GM21381 (cell line): ENCODE results near the gene GAP43.
"Not testable (repeated sequence)": the region's sequence is repeated elsewhere in the genome, so short reads cannot be mapped to it uniquely, and the experiment has no call there.

Experiments used
- ATAC-seq: cut with Tn5 transposase; IDR thresholded peaks from one replicate; pipeline ENCODE4 v1.9.1; 2021; ENCODE audit warnings: mild to moderate bottlenecking, moderate library complexity; ENCODE audit not compliant: unreplicated experiment

Gene GAP43

DNA sequence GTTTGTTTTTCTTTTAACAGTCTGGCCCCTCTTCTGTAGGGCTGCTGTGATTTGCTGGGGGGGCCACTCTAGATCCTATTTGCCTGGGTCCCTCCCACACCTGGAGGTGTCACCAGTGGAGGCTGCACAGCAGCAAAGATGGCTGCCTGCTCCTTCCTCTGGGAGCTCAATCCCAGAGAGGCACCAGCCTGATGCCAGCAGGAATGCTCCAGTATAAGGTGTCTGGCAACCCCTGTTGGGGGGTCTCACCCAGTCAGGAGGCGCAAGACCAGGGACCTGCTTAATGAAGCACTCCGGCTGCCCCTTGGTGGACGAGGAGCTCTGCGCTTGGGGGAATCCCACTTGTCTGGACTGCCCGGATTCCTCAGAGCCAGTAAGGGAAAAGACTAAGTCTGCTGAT lies 118.3 kb downstream of the GAP43 start:
- ATAC-seq, result no peak

GRCh38 chr3:115744516-115744915 lies 121.2 kb downstream of the GAP43 start:
- not testable (repeated sequence) for ATAC-seq

- ATAC-seq, result not testable (repeated sequence)
Measured at GRCh38 chr3:115752978-115753377, 129.7 kb downstream of the GAP43 start.

DNA sequence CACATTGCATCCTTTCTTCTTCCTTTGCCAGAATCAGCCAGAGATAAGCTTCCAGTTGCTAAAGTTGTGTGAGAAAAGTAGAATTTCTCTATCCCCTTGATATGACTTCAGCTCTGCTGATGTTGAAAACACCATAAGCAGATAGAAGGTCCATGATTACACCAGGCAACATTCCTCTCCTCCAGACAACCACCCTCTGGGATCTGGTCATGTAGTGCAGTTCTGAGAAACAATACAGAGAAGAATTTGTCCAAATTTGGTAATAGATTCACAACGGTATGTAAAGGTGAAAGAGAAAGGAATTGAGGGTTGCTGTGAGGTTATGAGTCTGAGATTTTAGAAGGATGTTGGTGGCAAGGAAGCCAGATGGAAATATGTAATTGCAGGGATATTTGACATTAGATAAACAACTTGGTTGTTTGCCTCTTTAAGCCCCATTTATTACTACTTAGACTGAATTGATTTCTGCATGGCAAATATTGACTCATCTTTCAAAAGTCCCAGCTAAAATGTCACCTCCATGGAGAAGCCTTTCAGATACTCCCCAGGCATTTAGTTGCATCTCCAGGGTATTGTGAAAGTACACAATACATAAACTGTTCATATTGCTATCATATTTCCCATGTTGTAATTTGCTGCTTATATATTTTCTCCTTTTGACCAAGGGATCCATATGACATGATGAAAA lies 134.9 kb downstream of the GAP43 start:
- no peak for ATAC-seq

DNA sequence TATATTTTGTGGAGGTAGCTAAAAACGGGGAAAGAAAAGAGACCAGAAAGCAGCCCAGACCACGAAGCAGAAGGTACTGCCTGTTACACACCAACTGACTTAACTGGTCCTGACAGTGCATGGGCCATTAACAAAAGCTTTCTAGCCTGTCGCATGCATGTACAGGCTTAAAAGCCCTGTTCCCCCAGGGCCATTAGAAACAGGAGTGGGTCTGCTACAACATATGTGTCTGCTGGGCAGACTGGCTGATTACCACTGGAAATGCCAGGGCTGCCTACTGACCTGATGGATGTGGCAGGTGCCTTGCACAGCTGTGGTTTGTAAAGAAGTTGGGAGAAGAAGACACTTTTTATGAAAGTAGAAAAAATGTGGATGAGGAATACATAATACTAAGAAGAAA lies 137.4 kb downstream of the GAP43 start:
- no peak for ATAC-seq

GRCh38 chr3:115761927-115762305 lies 138.6 kb downstream of the GAP43 start:
- no peak for ATAC-seq

DNA sequence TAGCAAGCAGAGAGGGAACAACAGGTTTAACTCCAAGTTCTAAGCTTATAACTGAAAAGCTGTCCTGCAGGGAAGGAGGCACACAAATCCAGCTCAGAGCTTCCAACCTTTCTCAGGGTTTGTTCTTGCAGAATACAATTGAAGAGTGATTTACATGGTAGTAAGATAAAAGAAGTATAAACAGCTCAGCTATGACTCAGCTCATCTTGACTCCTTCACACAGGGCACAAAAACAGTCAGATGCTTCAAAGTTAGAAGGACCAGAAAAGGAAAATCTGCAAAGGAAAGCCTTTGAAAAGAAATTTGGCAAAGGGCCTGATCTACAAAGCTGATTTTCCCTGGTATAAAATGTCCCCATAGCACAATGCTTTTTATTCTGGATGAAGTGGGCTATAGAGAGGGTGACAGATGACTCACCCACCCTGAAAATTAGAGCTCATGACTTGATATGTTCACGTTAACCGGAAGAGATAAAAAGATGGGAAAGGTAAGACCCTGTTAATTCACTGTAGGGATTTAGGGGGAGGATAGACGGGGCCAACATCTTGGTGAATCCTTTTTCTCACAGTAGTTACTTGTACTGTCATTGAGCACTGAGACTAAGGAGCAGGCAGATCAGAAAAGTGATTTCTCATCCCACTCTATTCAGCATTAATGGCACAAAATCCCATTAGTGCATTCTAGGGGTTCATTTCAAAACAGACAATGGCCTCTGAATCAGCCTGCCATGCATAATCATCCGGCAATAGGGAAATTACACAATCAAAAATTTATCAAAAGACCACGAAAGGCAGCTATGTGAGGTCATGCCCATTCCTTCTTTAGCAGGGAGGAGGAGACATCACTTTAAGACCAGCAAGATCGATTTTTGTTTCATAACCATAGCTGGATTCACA lies 143.5 kb downstream of the GAP43 start:
- ATAC-seq, result no peak

DNA sequence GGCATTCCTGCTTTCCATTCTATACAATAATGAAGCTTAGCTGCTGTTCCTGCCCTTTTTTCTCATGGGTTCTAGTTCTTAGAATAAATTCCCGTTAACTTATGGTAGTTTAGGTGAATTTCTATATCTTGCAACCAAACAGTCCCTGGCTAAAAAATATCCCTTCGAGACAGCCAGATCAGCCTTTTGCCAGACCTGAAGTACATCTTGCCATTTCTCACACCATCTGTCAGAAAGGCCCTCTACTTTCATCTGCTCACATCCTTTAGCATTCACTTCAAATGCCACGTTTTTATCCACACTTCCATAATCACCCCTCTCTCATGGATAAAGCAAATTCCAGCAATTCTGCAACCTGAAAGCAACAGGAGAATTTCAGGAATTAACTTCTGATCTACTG lies 145.4 kb downstream of the GAP43 start:
- ATAC-seq, result no peak
